ENCODE data around the gene CALHM1. TPM values are rescaled to one million over a fixed set of nuclear protein-coding genes. Genes with fewer than 3 reads are reported as not detected.

The CALHM1 gene
- total and polyA plus RNA-seq, 4 donors: not detected

DNA sequence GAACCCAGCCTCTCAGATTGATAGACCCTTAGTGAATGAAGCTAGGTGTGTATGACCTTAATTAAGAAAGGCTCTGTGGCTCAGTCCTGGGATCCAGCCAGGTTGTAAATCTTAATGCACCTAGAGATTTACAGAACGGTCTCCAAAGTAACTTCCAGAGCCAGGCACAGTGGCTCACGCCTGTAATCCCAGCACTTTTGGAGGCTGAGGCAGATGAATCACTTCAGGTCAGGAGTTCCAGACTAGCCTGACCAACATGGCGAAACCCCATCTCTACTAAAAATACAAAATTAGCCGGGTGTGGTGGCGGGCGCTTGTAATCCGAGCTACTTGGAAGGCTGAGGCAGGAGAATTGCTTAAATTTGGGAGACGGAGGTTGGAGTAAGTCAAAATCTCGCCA, 30.8 kb downstream of the CALHM1 start:
- H3K36me3 ChIP-seq (ENCODE audit: control insufficient read depth in 4 of 4, insufficient read depth in 3 of 4, low read depth in 1 of 4, low read length in 3 of 4): peaks cover 10 to 62% (median 40%) of the 10 kb centered on the region in 4 donors
- TF ChIP-seq, protein P1, sequence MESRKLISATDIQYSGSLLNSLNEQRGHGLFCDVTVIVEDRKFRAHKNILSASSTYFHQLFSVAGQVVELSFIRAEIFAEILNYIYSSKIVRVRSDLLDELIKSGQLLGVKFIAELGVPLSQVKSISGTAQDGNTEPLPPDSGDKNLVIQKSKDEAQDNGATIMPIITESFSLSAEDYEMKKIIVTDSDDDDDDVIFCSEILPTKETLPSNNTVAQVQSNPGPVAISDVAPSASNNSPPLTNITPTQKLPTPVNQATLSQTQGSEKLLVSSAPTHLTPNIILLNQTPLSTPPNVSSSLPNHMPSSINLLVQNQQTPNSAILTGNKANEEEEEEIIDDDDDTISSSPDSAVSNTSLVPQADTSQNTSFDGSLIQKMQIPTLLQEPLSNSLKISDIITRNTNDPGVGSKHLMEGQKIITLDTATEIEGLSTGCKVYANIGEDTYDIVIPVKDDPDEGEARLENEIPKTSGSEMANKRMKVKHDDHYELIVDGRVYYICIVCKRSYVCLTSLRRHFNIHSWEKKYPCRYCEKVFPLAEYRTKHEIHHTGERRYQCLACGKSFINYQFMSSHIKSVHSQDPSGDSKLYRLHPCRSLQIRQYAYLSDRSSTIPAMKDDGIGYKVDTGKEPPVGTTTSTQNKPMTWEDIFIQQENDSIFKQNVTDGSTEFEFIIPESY (IDR thresholded peaks at IDR 0.05): no peak
- TF ChIP-seq HNF4A (conservative IDR thresholded peaks at IDR 0.05) (no peak), RXRA (IDR thresholded peaks at IDR 0.05) (no peak), EGR1 (IDR thresholded peaks at IDR 0.05; ENCODE audit: low read depth in 2 of 2) (no peak), HNF4G (IDR thresholded peaks at IDR 0.05) (no peak), FOXA1 (IDR thresholded peaks at IDR 0.05) (no peak), NR2F2 (IDR thresholded peaks at IDR 0.05) (no peak), YY1 (IDR thresholded peaks at IDR 0.05) (no peak), FOXA2 (IDR thresholded peaks at IDR 0.05) (no peak), SP1 (IDR thresholded peaks at IDR 0.05) (no peak), TAF1 (conservative IDR thresholded peaks at IDR 0.05) (no peak), GABPA (IDR thresholded peaks at IDR 0.05 in 1 of 2, conservative IDR thresholded peaks at IDR 0.05 in 1 of 2) (no peak), JUND (IDR thresholded peaks at IDR 0.05) (no peak), RAD21 (IDR thresholded peaks at IDR 0.05) (no peak)
- TF ChIP-seq, protein P2, sequence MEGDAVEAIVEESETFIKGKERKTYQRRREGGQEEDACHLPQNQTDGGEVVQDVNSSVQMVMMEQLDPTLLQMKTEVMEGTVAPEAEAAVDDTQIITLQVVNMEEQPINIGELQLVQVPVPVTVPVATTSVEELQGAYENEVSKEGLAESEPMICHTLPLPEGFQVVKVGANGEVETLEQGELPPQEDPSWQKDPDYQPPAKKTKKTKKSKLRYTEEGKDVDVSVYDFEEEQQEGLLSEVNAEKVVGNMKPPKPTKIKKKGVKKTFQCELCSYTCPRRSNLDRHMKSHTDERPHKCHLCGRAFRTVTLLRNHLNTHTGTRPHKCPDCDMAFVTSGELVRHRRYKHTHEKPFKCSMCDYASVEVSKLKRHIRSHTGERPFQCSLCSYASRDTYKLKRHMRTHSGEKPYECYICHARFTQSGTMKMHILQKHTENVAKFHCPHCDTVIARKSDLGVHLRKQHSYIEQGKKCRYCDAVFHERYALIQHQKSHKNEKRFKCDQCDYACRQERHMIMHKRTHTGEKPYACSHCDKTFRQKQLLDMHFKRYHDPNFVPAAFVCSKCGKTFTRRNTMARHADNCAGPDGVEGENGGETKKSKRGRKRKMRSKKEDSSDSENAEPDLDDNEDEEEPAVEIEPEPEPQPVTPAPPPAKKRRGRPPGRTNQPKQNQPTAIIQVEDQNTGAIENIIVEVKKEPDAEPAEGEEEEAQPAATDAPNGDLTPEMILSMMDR (IDR thresholded peaks at IDR 0.05; ENCODE audit: low read depth, low read length, missing input control): no peak
- TF ChIP-seq, protein P3, sequence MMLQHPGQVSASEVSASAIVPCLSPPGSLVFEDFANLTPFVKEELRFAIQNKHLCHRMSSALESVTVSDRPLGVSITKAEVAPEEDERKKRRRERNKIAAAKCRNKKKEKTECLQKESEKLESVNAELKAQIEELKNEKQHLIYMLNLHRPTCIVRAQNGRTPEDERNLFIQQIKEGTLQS (IDR thresholded peaks at IDR 0.05): no peak
- TF ChIP-seq, protein P4, sequence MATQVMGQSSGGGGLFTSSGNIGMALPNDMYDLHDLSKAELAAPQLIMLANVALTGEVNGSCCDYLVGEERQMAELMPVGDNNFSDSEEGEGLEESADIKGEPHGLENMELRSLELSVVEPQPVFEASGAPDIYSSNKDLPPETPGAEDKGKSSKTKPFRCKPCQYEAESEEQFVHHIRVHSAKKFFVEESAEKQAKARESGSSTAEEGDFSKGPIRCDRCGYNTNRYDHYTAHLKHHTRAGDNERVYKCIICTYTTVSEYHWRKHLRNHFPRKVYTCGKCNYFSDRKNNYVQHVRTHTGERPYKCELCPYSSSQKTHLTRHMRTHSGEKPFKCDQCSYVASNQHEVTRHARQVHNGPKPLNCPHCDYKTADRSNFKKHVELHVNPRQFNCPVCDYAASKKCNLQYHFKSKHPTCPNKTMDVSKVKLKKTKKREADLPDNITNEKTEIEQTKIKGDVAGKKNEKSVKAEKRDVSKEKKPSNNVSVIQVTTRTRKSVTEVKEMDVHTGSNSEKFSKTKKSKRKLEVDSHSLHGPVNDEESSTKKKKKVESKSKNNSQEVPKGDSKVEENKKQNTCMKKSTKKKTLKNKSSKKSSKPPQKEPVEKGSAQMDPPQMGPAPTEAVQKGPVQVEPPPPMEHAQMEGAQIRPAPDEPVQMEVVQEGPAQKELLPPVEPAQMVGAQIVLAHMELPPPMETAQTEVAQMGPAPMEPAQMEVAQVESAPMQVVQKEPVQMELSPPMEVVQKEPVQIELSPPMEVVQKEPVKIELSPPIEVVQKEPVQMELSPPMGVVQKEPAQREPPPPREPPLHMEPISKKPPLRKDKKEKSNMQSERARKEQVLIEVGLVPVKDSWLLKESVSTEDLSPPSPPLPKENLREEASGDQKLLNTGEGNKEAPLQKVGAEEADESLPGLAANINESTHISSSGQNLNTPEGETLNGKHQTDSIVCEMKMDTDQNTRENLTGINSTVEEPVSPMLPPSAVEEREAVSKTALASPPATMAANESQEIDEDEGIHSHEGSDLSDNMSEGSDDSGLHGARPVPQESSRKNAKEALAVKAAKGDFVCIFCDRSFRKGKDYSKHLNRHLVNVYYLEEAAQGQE (IDR thresholded peaks at IDR 0.05): no peak
- TF ChIP-seq, protein P5, sequence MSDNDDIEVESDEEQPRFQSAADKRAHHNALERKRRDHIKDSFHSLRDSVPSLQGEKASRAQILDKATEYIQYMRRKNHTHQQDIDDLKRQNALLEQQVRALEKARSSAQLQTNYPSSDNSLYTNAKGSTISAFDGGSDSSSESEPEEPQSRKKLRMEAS (IDR thresholded peaks at IDR 0.05): no peak
- no peak overlapping the region for H3K4me3 ChIP-seq (ENCODE audit: low read depth in 1 of 3, low read length in 3 of 3)
- no peaks in the 10 kb centered on the region for H3K9me3 ChIP-seq (ENCODE audit: control insufficient read depth in 4 of 4, low read length in 3 of 4)
- no peaks in the 10 kb centered on the region for H3K27me3 ChIP-seq (ENCODE audit: control insufficient read depth in 4 of 4, insufficient read depth in 4 of 4, low read length in 3 of 4)
- DNase-seq (ENCODE audit: low spot score): no peak
- WGBS: 97% methylated on average over 9 of the region's 9 CpGs
- H3K27ac ChIP-seq (ENCODE audit: low read depth in 1 of 2, low read length in 2 of 2): no peak overlapping the region
- no peak overlapping the region for H3K9ac ChIP-seq (ENCODE audit: low read depth in 1 of 2, low read length in 2 of 2)
- peaks cover 0 to 4% (median 0%) of the 10 kb centered on the region in 4 donors for H3K4me1 ChIP-seq (ENCODE audit: control insufficient read depth in 4 of 4, insufficient read depth in 4 of 4, low read length in 3 of 4)
